Spleen (tissue), 7 donors: Measurements from ENCODE around the gene PRR5L.

ENCODE experiments used
- POLR2A ChIP-seq, 3 donors: fragments of 450-650 bp; IDR thresholded peaks; one replicate each; pipeline ENCODE4 v1.5.1; 2017; ENCODE audit warnings: antibody characterized with exemption in 3 of 3, mild to moderate bottlenecking in 1 of 3
- TF ChIP-seq, protein P1 (sequence below), 11 experiments: fragments of 200-600 bp in 7 of 11; fragments of 450-650 bp in 4 of 11; sonication (generic) in 4 of 11; IDR thresholded peaks in 8 of 11; conservative IDR thresholded peaks in 3 of 11; 1 replicate in 7 of 11; 2 replicates in 4 of 11; pipeline versions ENCODE4 v1.4.0 to v1.8.0; 2016 to 2021; ENCODE audit warnings: antibody characterized with exemption in 11 of 11, inconsistent platforms in 4 of 11, mild to moderate bottlenecking in 1 of 11
- donor health status: DM: no; HTN: no; CAD: no; lungs with moderate emphysema.
- donor health status: DM: no; HTN: no; CAD: no.
- donor health status: DM: no; HTN: no; CAD: no.

DNA sequence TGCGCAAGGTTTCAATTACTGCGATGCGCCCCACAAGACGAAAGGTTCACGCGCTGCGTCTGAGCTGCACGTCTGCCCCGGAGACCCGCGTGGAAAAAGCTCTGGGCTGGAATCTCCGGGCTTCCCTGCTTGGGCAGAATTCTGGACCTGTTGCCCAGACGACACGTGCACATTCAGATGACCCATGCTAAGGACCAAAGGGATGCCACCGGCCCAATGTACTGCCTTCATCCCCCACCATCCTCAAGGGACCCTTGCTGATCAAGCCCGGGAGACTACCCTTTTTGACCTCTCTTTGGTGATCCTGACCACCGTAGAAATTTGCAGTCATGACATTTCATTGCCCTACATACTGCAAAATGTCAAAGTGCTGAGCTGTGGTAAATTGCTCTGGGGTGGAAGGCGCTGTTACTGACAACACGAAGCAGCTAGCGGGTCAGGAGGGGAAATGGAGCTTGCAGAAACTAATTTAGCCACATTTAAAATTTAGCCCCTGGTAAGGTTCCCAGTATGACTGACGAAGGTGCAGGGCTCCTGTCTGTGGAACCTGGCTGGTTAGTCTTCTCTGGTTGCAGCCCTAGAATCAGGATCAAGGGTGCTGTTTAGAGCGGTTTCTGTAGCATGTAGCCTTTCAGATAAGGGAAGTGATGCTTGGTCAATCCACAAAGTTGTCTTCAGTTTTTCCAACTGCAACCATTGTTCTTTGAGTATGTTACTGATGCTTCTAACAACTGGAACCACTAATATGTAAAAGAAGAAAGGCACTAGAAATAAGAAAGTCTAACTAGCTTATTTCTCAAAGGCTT is 81.9 kb downstream of the PRR5L start:
- TF ChIP-seq, protein P1, sequence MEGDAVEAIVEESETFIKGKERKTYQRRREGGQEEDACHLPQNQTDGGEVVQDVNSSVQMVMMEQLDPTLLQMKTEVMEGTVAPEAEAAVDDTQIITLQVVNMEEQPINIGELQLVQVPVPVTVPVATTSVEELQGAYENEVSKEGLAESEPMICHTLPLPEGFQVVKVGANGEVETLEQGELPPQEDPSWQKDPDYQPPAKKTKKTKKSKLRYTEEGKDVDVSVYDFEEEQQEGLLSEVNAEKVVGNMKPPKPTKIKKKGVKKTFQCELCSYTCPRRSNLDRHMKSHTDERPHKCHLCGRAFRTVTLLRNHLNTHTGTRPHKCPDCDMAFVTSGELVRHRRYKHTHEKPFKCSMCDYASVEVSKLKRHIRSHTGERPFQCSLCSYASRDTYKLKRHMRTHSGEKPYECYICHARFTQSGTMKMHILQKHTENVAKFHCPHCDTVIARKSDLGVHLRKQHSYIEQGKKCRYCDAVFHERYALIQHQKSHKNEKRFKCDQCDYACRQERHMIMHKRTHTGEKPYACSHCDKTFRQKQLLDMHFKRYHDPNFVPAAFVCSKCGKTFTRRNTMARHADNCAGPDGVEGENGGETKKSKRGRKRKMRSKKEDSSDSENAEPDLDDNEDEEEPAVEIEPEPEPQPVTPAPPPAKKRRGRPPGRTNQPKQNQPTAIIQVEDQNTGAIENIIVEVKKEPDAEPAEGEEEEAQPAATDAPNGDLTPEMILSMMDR (IDR thresholded peaks at IDR 0.05 in 8 of 11, conservative IDR thresholded peaks at IDR 0.05 in 3 of 11), result no peak
- no peak for TF ChIP-seq POLR2A (IDR thresholded peaks at IDR 0.05)
